NCI-H226 (cell line): ENCODE data around the gene SOCS2.

Experiments used
- DNase-seq: peaks from one replicate; pipeline ENCODE4 v3.0.0-alpha.2; 2015

The SOCS2 gene

GRCh38 chr12:93568091-93568490 lies 4.4 kb upstream of the SOCS2 start:
- no peak for DNase-seq

GRCh38 chr12:93569301-93569655 lies 3.2 kb upstream of the SOCS2 start:
- no peak for DNase-seq

GRCh38 chr12:93569656-93570551 lies 2.6 kb upstream of the SOCS2 start:
- peak; percentile 54 for DNase-seq

- DNase-seq = peak; percentile 88
Observed at GRCh38 chr12:93570552-93571364, 1.7 kb upstream of the SOCS2 start.

- peak; percentile 52 for DNase-seq
Observed at GRCh38 chr12:93571365-93571924, 1.0 kb upstream of the SOCS2 start.

GRCh38 chr12:93572712-93573551 lies 457 bp downstream of the SOCS2 start:
- no peak for DNase-seq

- no peak for DNase-seq
Observed at GRCh38 chr12:93573552-93574223, 1.2 kb downstream of the SOCS2 start.

GRCh38 chr12:93577222-93577621 lies 4.7 kb downstream of the SOCS2 start:
- no peak for DNase-seq

- DNase-seq = no peak
Observed at GRCh38 chr12:93578221-93578620, 5.7 kb downstream of the SOCS2 start.

GRCh38 chr12:93580682-93581081 lies 8.2 kb downstream of the SOCS2 start:
- no peak for DNase-seq

- no peak for DNase-seq
Observed at GRCh38 chr12:93581370-93581769, 8.9 kb downstream of the SOCS2 start.

GRCh38 chr12:93582351-93582750 lies 9.9 kb downstream of the SOCS2 start:
- no peak for DNase-seq

GRCh38 chr12:93583627-93584392 lies 11.3 kb downstream of the SOCS2 start:
- DNase-seq = no peak

GRCh38 chr12:93585247-93585646 lies 12.8 kb downstream of the SOCS2 start:
- DNase-seq = no peak

- no peak for DNase-seq
Observed at GRCh38 chr12:93587611-93588010, 15.1 kb downstream of the SOCS2 start.

GRCh38 chr12:93589081-93589480 lies 16.6 kb downstream of the SOCS2 start:
- no peak for DNase-seq

- peak; percentile 54 for DNase-seq
Observed at GRCh38 chr12:93591137-93591868, 18.8 kb downstream of the SOCS2 start.

- DNase-seq = no peak
Observed at GRCh38 chr12:93592641-93593406, 20.3 kb downstream of the SOCS2 start.

GRCh38 chr12:93593843-93594242 lies 21.4 kb downstream of the SOCS2 start:
- no peak for DNase-seq

- no peak for DNase-seq
Observed at GRCh38 chr12:93594766-93595311, 22.4 kb downstream of the SOCS2 start.
